DOHH2 (cell line): ENCODE data around the gene MAP2K6.

Source experiments
- CTCF ChIP-seq: fragments of 200-600 bp; sonication (generic); IDR thresholded peaks from one replicate; pipeline ENCODE4 v1.5.1; 2014; ENCODE audit warnings: antibody characterized with exemption, mild to moderate bottlenecking, low read depth, low read length; ENCODE audit not compliant: poor library complexity, severe bottlenecking
- EZH2phosphoT487 ChIP-seq: fragments of 200-600 bp; sonication (generic); IDR thresholded peaks from 2 replicates; pipeline ENCODE4 v1.6.1; 2017; ENCODE audit warnings: borderline replicate concordance, mild to moderate bottlenecking, antibody characterized with exemption, low read length, moderate library complexity, mixed read lengths

GRCh38 chr17:69433093-69433492, 18.6 kb downstream of the MAP2K6 start:
- TF ChIP-seq EZH2phosphoT487, result no peak
- TF ChIP-seq CTCF, result no peak
